Measurements from ENCODE around the gene OCSTAMP. TPM values are rescaled to one million over a fixed set of nuclear protein-coding genes. Genes with fewer than 3 reads are reported as not detected.

The OCSTAMP gene
- total and polyA plus RNA-seq, 4 donors, result 0.06 to 0.13 TPM; not detected in 2

- Histone ChIP-seq H3K27ac (ENCODE audit: low read depth, low read length) (no peak overlapping the region), H3K4me1 (ENCODE audit: control insufficient read depth, insufficient read depth, low read length) (no peaks in the 10 kb centered on the region), H3K27me3 (ENCODE audit: control insufficient read depth, insufficient read depth, low read length) (no peaks in the 10 kb centered on the region), H3K36me3 (ENCODE audit: control insufficient read depth, insufficient read depth, low read length) (no peaks in the 10 kb centered on the region), H3K4me3 (ENCODE audit: low read depth, low read length) (no peak overlapping the region), H3K9me3 (ENCODE audit: control insufficient read depth, insufficient read depth, low read length) (no peaks in the 10 kb centered on the region)
- no peak for DNase-seq (ENCODE audit: low read depth in 4 of 6, low spot score in 6 of 6)
- 89% methylated on average over 3 of the region's 4 CpGs for WGBS (ENCODE audit: insufficient coverage)
Observed at GRCh38 chr20:46530640-46531039, 19.8 kb downstream of the OCSTAMP start.

- no peaks in the 10 kb centered on the region for H3K9me3 ChIP-seq (ENCODE audit: control insufficient read depth, insufficient read depth, low read length)
- no peak overlapping the region for H3K4me3 ChIP-seq (ENCODE audit: low read depth, low read length)
- H3K36me3 ChIP-seq (ENCODE audit: control insufficient read depth, insufficient read depth, low read length), result no peaks in the 10 kb centered on the region
- no peaks in the 10 kb centered on the region for H3K4me1 ChIP-seq (ENCODE audit: control insufficient read depth, insufficient read depth, low read length)
- no CpG with 5 or more reads among the region's 2 CpGs for WGBS (ENCODE audit: insufficient coverage)
- H3K27me3 ChIP-seq (ENCODE audit: control insufficient read depth, insufficient read depth, low read length), result no peaks in the 10 kb centered on the region
- no peak overlapping the region for H3K27ac ChIP-seq (ENCODE audit: low read depth, low read length)
- no peak for DNase-seq (ENCODE audit: low read depth in 4 of 6, low spot score in 6 of 6)
Observed at GRCh38 chr20:46523696-46524328, 26.6 kb downstream of the OCSTAMP start.

GRCh38 chr20:46523108-46523507 is 27.3 kb downstream of the OCSTAMP start:
- WGBS (ENCODE audit: insufficient coverage), result 82% methylated on average over 4 of the region's 5 CpGs
- DNase-seq (ENCODE audit: low read depth in 4 of 6, low spot score in 6 of 6), result no peak
- H3K27ac ChIP-seq (ENCODE audit: low read depth, low read length), result no peak overlapping the region
- H3K9me3 ChIP-seq (ENCODE audit: control insufficient read depth, insufficient read depth, low read length), result no peaks in the 10 kb centered on the region
- no peaks in the 10 kb centered on the region for H3K27me3 ChIP-seq (ENCODE audit: control insufficient read depth, insufficient read depth, low read length)
- H3K36me3 ChIP-seq (ENCODE audit: control insufficient read depth, insufficient read depth, low read length), result no peaks in the 10 kb centered on the region
- H3K4me3 ChIP-seq (ENCODE audit: low read depth, low read length), result no peak overlapping the region
- no peaks in the 10 kb centered on the region for H3K4me1 ChIP-seq (ENCODE audit: control insufficient read depth, insufficient read depth, low read length)

- peak; percentile 10 to 90 (median 44) for DNase-seq (ENCODE audit: low read depth in 4 of 6, low spot score in 6 of 6)
- H3K9me3 ChIP-seq (ENCODE audit: control insufficient read depth, insufficient read depth, low read length), result no peaks in the 10 kb centered on the region
- H3K27me3 ChIP-seq (ENCODE audit: control insufficient read depth, insufficient read depth, low read length), result no peaks in the 10 kb centered on the region
- H3K4me3 ChIP-seq (ENCODE audit: low read depth, low read length), result no peak overlapping the region
- H3K36me3 ChIP-seq (ENCODE audit: control insufficient read depth, insufficient read depth, low read length), result no peaks in the 10 kb centered on the region
- no peak overlapping the region for H3K27ac ChIP-seq (ENCODE audit: low read depth, low read length)
- WGBS (ENCODE audit: insufficient coverage), result 33% methylated on average over 3 of the region's 4 CpGs
- no peaks in the 10 kb centered on the region for H3K4me1 ChIP-seq (ENCODE audit: control insufficient read depth, insufficient read depth, low read length)
Observed at GRCh38 chr20:46520976-46521579, 29.4 kb downstream of the OCSTAMP start.

- no peaks in the 10 kb centered on the region for H3K9me3 ChIP-seq (ENCODE audit: control insufficient read depth, insufficient read depth, low read length)
- no peak overlapping the region for H3K4me3 ChIP-seq (ENCODE audit: low read depth, low read length)
- DNase-seq (ENCODE audit: low read depth in 4 of 6, low spot score in 6 of 6), result no peak
- no peak overlapping the region for H3K27ac ChIP-seq (ENCODE audit: low read depth, low read length)
- H3K36me3 ChIP-seq (ENCODE audit: control insufficient read depth, insufficient read depth, low read length), result no peaks in the 10 kb centered on the region
- no peaks in the 10 kb centered on the region for H3K27me3 ChIP-seq (ENCODE audit: control insufficient read depth, insufficient read depth, low read length)
- H3K4me1 ChIP-seq (ENCODE audit: control insufficient read depth, insufficient read depth, low read length), result no peaks in the 10 kb centered on the region
- WGBS (ENCODE audit: insufficient coverage), result 85% methylated on average over 3 of the region's 4 CpGs
Observed at GRCh38 chr20:46520540-46520939, 29.9 kb downstream of the OCSTAMP start.

- H3K36me3 ChIP-seq (ENCODE audit: control insufficient read depth, insufficient read depth, low read length), result no peaks in the 10 kb centered on the region
- WGBS (ENCODE audit: insufficient coverage), result 57% methylated on average over 1 of the region's 3 CpGs
Observed at GRCh38 chr20:46519471-46520068, 30.9 kb downstream of the OCSTAMP start.

GRCh38 chr20:46512943-46513844 is 37.3 kb downstream of the OCSTAMP start, which contains the start of gene ZNF334:
Gene ZNF334, minus strand, starts transcription at chr20:46513559. Its CDS starts 1,457 bp downstream, at chr20:46512102.
- WGBS (ENCODE audit: insufficient coverage), result 3% methylated on average over 42 of the region's 49 CpGs

More at GRCh38 chr20:46519471-46520068, 30.9 kb downstream of the OCSTAMP start:
- Histone ChIP-seq H3K27me3 (ENCODE audit: control insufficient read depth, insufficient read depth, low read length) (no peaks in the 10 kb centered on the region), H3K4me3 (ENCODE audit: low read depth, low read length) (no peak overlapping the region), H3K9me3 (ENCODE audit: control insufficient read depth, insufficient read depth, low read length) (no peaks in the 10 kb centered on the region), H3K27ac (ENCODE audit: low read depth, low read length) (no peak overlapping the region), H3K4me1 (ENCODE audit: control insufficient read depth, insufficient read depth, low read length) (no peaks in the 10 kb centered on the region)
- DNase-seq (ENCODE audit: low read depth in 4 of 6, low spot score in 6 of 6), result no peak

GRCh38 chr20:46509523-46509922 is 40.9 kb downstream of the OCSTAMP start:
- no peak for DNase-seq (ENCODE audit: low read depth in 4 of 6, low spot score in 6 of 6)
- WGBS (ENCODE audit: insufficient coverage), result 90% methylated on average over 2 of the region's 2 CpGs
- no peaks in the 10 kb centered on the region for H3K36me3 ChIP-seq (ENCODE audit: control insufficient read depth, insufficient read depth, low read length)

More at GRCh38 chr20:46512943-46513844, 37.3 kb downstream of the OCSTAMP start, which contains the start of gene ZNF334:
- Histone ChIP-seq H3K27ac (ENCODE audit: low read depth, low read length) (peak within 1 kb of the TSS; percentile 54), H3K27me3 (ENCODE audit: control insufficient read depth, insufficient read depth, low read length) (no peaks in the 10 kb centered on the region), H3K4me1 (ENCODE audit: control insufficient read depth, insufficient read depth, low read length) (no peaks in the 10 kb centered on the region), H3K9me3 (ENCODE audit: control insufficient read depth, insufficient read depth, low read length) (no peaks in the 10 kb centered on the region), H3K4me3 (ENCODE audit: low read depth, low read length) (peak within 1 kb of the TSS; percentile 88), H3K36me3 (ENCODE audit: control insufficient read depth, insufficient read depth, low read length) (no peaks in the 10 kb centered on the region)
- DNase-seq (ENCODE audit: low read depth in 4 of 6, low spot score in 6 of 6), result peak; percentile 72 to 97 (median 84)

GRCh38 chr20:46507760-46508407 is 42.6 kb downstream of the OCSTAMP start:
- WGBS (ENCODE audit: insufficient coverage), result 100% methylated on average over 1 of the region's 4 CpGs
- H3K4me1 ChIP-seq (ENCODE audit: control insufficient read depth, insufficient read depth, low read length), result no peaks in the 10 kb centered on the region
- H3K27me3 ChIP-seq (ENCODE audit: control insufficient read depth, insufficient read depth, low read length), result no peaks in the 10 kb centered on the region
- DNase-seq (ENCODE audit: low read depth in 4 of 6, low spot score in 6 of 6), result no peak
- peaks cover 5% of the 10 kb centered on the region for H3K9me3 ChIP-seq (ENCODE audit: control insufficient read depth, insufficient read depth, low read length)
- H3K4me3 ChIP-seq (ENCODE audit: low read depth, low read length), result no peak overlapping the region
- no peaks in the 10 kb centered on the region for H3K36me3 ChIP-seq (ENCODE audit: control insufficient read depth, insufficient read depth, low read length)
- H3K27ac ChIP-seq (ENCODE audit: low read depth, low read length), result no peak overlapping the region

More at GRCh38 chr20:46509523-46509922, 40.9 kb downstream of the OCSTAMP start:
- H3K4me1 ChIP-seq (ENCODE audit: control insufficient read depth, insufficient read depth, low read length), result no peaks in the 10 kb centered on the region
- no peak overlapping the region for H3K4me3 ChIP-seq (ENCODE audit: low read depth, low read length)
- no peak overlapping the region for H3K27ac ChIP-seq (ENCODE audit: low read depth, low read length)
- H3K9me3 ChIP-seq (ENCODE audit: control insufficient read depth, insufficient read depth, low read length), result no peaks in the 10 kb centered on the region
- H3K27me3 ChIP-seq (ENCODE audit: control insufficient read depth, insufficient read depth, low read length), result no peaks in the 10 kb centered on the region

Measured in spinal cord (tissue), 10 donors.